Measurements from ENCODE around the gene ARSH.

- TF ChIP-seq CTCF (IDR thresholded peaks at IDR 0.05) = no peak
- TF ChIP-seq POLR2A (IDR thresholded peaks at IDR 0.05) = no peak
Observed at GRCh38 chrX:2962381-2962780, 44.0 kb upstream of the ARSH start.
